Measurements from ENCODE around the gene CHST8. TPM values are rescaled to one million over a fixed set of nuclear protein-coding genes. Genes with fewer than 3 reads are reported as not detected.

Gene CHST8
- polyA plus RNA-seq, 2 of the 4 experiments (the other 2 are of a cell fraction), result not detected

DNA sequence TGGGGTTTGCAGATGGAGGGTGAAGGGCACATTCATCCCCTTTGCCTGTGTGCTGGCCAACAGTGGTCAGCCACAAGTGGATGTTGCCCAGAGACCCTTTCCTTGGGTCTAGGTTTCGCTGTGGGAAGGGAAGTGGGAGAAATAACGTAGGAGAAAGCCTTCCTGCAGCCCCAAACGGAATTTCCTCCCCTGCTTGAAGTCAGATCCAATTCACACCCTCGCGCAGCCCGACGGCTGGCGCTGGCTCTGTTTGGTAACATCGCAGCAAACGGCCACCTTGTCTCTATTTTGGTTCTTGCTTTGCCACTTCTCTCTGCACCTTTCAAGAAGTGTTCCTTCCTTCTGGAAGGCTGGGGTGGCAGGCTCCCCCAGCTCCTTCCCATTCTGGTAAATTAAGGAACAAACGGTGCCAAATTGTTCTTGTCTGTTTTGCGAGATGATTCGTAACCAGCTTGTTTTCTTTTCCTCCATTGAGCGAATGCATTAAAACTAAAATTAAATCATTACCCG lies 45.4 kb downstream of the CHST8 start:
- FAIRE-seq, result no peak
- Histone ChIP-seq H3K4me1 (no peaks in the 10 kb centered on the region), H3K9me3 (no peaks in the 10 kb centered on the region), H3K4me2 (no peak overlapping the region), H3K27ac (no peak overlapping the region), H3K4me3 (no peak overlapping the region)
- ChIA-PET POLR2A (no interaction called here), CTCF (interaction anchor here (0.8 kb wide), 1 partner anchor 69 kb away, joined by 3 read pairs; no protein-coding TSS in a partner anchor)
- TF ChIP-seq FOXS1 (CRISPR knock-in tag; IDR thresholded peaks at IDR 0.05), result no peak
- TF ChIP-seq MAFK (IDR thresholded peaks at IDR 0.05; ENCODE audit: partially characterized antibody), result no peak
- TF ChIP-seq PHF8 (IDR thresholded peaks at IDR 0.05; ENCODE audit: borderline replicate concordance, low read depth), result no peak
- TF ChIP-seq ZNF302 (CRISPR knock-in tag; IDR thresholded peaks at IDR 0.05), result no peak
- no peak for TF ChIP-seq RFX5 (IDR thresholded peaks at IDR 0.05)
- no peak for TF ChIP-seq CBX2 (IDR thresholded peaks at IDR 0.05; ENCODE audit: borderline replicate concordance, low read depth)
- no peak for TF ChIP-seq SREBF2 (IDR thresholded peaks at IDR 0.05)
- no peak for TF ChIP-seq ZSCAN20 (CRISPR knock-in tag; IDR thresholded peaks at IDR 0.05)
- TF ChIP-seq, protein P1, sequence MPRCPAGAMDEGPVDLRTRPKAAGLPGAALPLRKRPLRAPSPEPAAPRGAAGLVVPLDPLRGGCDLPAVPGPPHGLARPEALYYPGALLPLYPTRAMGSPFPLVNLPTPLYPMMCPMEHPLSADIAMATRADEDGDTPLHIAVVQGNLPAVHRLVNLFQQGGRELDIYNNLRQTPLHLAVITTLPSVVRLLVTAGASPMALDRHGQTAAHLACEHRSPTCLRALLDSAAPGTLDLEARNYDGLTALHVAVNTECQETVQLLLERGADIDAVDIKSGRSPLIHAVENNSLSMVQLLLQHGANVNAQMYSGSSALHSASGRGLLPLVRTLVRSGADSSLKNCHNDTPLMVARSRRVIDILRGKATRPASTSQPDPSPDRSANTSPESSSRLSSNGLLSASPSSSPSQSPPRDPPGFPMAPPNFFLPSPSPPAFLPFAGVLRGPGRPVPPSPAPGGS (IDR thresholded peaks at IDR 0.05), result no peak
- TF ChIP-seq BHLHE40 (IDR thresholded peaks at IDR 0.05; ENCODE audit: low read depth, low read length), result no peak
- no peak for TF ChIP-seq HMGXB4 (CRISPR knock-in tag; IDR thresholded peaks at IDR 0.05; ENCODE audit: borderline replicate concordance)
- DNase-seq (ENCODE audit: low read depth in 1 of 2, low spot score in 1 of 2), result no peak
- 58% methylated on average over 15 of the region's 15 CpGs for WGBS (ENCODE audit: missing lambda C conversion rate)
- no peak for ATAC-seq

DNA sequence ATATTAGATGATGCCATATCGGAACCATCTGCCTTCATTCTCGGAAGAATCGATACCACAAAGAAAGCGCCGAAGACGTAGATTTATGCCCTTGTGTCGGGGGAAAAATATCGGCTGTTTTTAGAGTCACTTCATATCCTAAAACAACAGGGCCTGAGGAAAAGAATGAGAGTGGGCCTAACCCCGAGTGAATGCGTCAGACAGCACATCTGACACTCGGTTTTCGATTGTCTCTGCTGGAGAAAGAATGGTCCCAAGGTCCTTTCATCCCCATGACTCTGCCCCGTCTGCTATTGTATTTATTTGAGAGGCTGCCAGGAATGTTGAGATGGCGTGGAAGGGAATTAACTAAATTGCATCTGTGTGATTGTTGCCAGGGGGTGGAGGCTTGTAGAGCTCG lies 46.1 kb downstream of the CHST8 start:
- no peak for DNase-seq (ENCODE audit: low read depth in 1 of 2, low spot score in 1 of 2)
- WGBS (ENCODE audit: missing lambda C conversion rate), result 27% methylated on average over 15 of the region's 15 CpGs
- H3K9me3 ChIP-seq, result no peaks in the 10 kb centered on the region
- POLR2A ChIA-PET, result no interaction called here
- H3K27ac ChIP-seq, result no peak overlapping the region
- TF ChIP-seq MAFK (IDR thresholded peaks at IDR 0.05; ENCODE audit: partially characterized antibody), result no peak
- no peak overlapping the region for H3K4me3 ChIP-seq
- H3K4me2 ChIP-seq, result no peak overlapping the region
- FAIRE-seq, result peak; percentile 32
- H3K4me1 ChIP-seq, result no peaks in the 10 kb centered on the region
- CTCF ChIA-PET, result interaction anchor here (0.7 to 0.8 kb wide), 2 partner anchors 57 to 68 kb away, joined by 3 read pairs; no protein-coding TSS in a partner anchor
- no peak for ATAC-seq

DNA sequence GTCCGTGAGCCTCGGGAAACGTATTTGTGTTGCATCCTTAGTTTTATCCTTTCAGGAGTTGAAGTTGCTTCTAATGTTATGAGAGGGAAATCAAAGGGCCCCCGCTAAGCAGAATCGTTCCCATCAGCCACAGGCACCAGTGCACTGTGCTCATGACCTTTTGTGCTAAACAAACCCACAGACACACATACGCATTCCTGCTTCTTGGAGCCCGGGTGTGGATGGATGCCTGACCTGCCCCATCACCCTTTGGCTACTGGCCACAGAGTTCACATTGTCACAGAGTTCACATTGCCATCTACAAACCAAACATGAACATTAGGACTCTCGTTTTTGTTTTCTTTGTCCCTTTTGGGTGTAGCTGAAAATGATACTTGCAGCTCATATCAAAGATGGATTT lies 47.2 kb downstream of the CHST8 start:
- 2% methylated on average over 8 of the region's 8 CpGs for WGBS (ENCODE audit: missing lambda C conversion rate)
- TF ChIP-seq RARB (CRISPR knock-in tag; IDR thresholded peaks at IDR 0.05) (no peak), FOSB (CRISPR knock-in tag; IDR thresholded peaks at IDR 0.05) (no peak), MAZ (IDR thresholded peaks at IDR 0.05; ENCODE audit: borderline replicate concordance, low read depth, low read length) (no peak), ZSCAN20 (CRISPR knock-in tag; IDR thresholded peaks at IDR 0.05) (no peak), CHD2 (IDR thresholded peaks at IDR 0.05; ENCODE audit: low read length, partially characterized antibody) (no peak)
- TF ChIP-seq, protein P2, sequence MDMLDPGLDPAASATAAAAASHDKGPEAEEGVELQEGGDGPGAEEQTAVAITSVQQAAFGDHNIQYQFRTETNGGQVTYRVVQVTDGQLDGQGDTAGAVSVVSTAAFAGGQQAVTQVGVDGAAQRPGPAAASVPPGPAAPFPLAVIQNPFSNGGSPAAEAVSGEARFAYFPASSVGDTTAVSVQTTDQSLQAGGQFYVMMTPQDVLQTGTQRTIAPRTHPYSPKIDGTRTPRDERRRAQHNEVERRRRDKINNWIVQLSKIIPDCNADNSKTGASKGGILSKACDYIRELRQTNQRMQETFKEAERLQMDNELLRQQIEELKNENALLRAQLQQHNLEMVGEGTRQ (IDR thresholded peaks at IDR 0.05), result no peak
- no peak overlapping the region for H3K4me2 ChIP-seq
- H3K27ac ChIP-seq, result no peak overlapping the region
- CTCF ChIA-PET, result interaction anchor here (1.7 kb wide), 1 partner anchor 21 kb away, joined by 5 read pairs; no protein-coding TSS in a partner anchor
- POLR2A ChIA-PET, result no interaction called here
- ATAC-seq (no peak), FAIRE-seq (peak; percentile 54), DNase-seq (ENCODE audit: low read depth in 1 of 2, low spot score in 1 of 2) (no peak)
- no peaks in the 10 kb centered on the region for H3K4me1 ChIP-seq
- H3K9me3 ChIP-seq, result no peaks in the 10 kb centered on the region
- H3K4me3 ChIP-seq, result no peak overlapping the region

DNA sequence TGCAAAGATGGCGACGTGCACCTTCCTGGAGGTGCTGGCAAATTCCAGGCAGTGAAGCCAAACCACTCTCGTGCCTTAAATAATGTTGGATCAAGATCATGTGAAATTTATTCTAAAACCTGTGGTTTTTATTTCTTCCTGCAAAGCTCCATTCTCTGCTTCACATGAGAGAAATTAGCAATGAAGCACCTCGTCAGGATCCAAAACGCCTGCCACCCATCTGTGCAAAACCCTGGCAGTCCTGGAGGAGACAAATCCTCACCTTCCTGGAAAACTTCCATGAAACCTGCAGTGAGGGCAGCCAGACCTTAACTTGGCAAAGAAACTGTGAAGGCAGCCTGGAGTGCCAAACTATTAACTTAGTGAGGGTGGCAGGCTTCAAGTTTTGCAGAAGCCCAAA lies 47.6 kb downstream of the CHST8 start:
- ChIA-PET POLR2A (no interaction called here), CTCF (interaction anchor here (1.7 kb wide), 1 partner anchor 21 kb away, joined by 5 read pairs; no protein-coding TSS in a partner anchor)
- Histone ChIP-seq H3K4me3 (no peak overlapping the region), H3K4me1 (no peaks in the 10 kb centered on the region), H3K4me2 (no peak overlapping the region), H3K9me3 (no peaks in the 10 kb centered on the region), H3K27ac (no peak overlapping the region)
- FAIRE-seq (peak; percentile 28), ATAC-seq (no peak), DNase-seq (ENCODE audit: low read depth in 1 of 2, low spot score in 1 of 2) (no peak)
- TF ChIP-seq CBX2 (IDR thresholded peaks at IDR 0.05; ENCODE audit: borderline replicate concordance, low read depth) (no peak), RARB (CRISPR knock-in tag; IDR thresholded peaks at IDR 0.05) (no peak), FOXS1 (CRISPR knock-in tag; IDR thresholded peaks at IDR 0.05) (no peak), JUNB (IDR thresholded peaks at IDR 0.05) (no peak), ZC3H11A (IDR thresholded peaks at IDR 0.05) (no peak), ZNF302 (CRISPR knock-in tag; IDR thresholded peaks at IDR 0.05) (no peak), NR3C1 (IDR thresholded peaks at IDR 0.05) (no peak), MAFK (IDR thresholded peaks at IDR 0.05; ENCODE audit: partially characterized antibody) (no peak), FOSL2 (IDR thresholded peaks at IDR 0.05) (no peak), FOSL2 (CRISPR knock-in tag; IDR thresholded peaks at IDR 0.05) (no peak), HDAC2 (IDR thresholded peaks at IDR 0.05) (no peak), CHD2 (IDR thresholded peaks at IDR 0.05; ENCODE audit: low read length, partially characterized antibody) (no peak), CEBPB (IDR thresholded peaks at IDR 0.05) (no peak), CHD4 (IDR thresholded peaks at IDR 0.05; ENCODE audit: borderline replicate concordance) (no peak), BHLHE40 (IDR thresholded peaks at IDR 0.05; ENCODE audit: low read depth, low read length) (no peak), POLR2A (IDR thresholded peaks at IDR 0.05; ENCODE audit: low read length) (no peak), EHF (CRISPR knock-in tag; IDR thresholded peaks at IDR 0.05) (no peak)
- WGBS (ENCODE audit: missing lambda C conversion rate), result 5% methylated on average over 5 of the region's 5 CpGs
